Measurements from ENCODE around the gene PDXK.

- TF ChIP-seq USF2 (IDR thresholded peaks at IDR 0.05; ENCODE audit: low read length) = no peak
- TF ChIP-seq CTCF (IDR thresholded peaks at IDR 0.05; ENCODE audit: control extremely low read depth in 1 of 3, insufficient read depth in 1 of 3, low read depth in 1 of 3, low read length in 3 of 3) = no peak
- no peak for TF ChIP-seq BRCA1 (IDR thresholded peaks at IDR 0.05; ENCODE audit: low read depth, low read length)
- TF ChIP-seq KDM5A (IDR thresholded peaks at IDR 0.05; ENCODE audit: low read length) = no peak
- TF ChIP-seq TCF12 (IDR thresholded peaks at IDR 0.05; ENCODE audit: low read depth, low read length) = no peak
- no peak for TF ChIP-seq CEBPB (IDR thresholded peaks at IDR 0.05; ENCODE audit: low read depth, low read length)
These were observed 30.8 kb downstream of the PDXK start for GRCh38 chr21:43749651-43750262.

All from H1 (cell line).